A549 treated with CpdA at 1 μM for 4 hours (cell line): ENCODE results near the gene SEMA4C. TPM values are rescaled to one million over a fixed set of nuclear protein-coding genes. Genes with fewer than 3 reads are reported as not detected.

Experiments used
- total RNA-seq: library from RNA; stranded (reverse); fragments of 200-300 nt; extraction: Qiagen RNA extraction; gene quantifications from 5 replicates; pipeline ENCODE4 v1.2.3, GENCODE V29; 2022; ENCODE audit warnings: low read depth

Gene SEMA4C
- 16.7 to 24.5 TPM (median 21.2 TPM) in 5 replicates for total RNA-seq

GRCh38 chr2:96869822-96870625 lies at the start of gene SEMA4C:
Gene SEMA4C, minus strand, starts transcription at chr2:96870080. Its CDS starts 2,194 bp downstream, at chr2:96867886.

GRCh38 chr2:96857667-96858372 lies 12.1 kb downstream of the SEMA4C start, which contains the start of gene ANKRD39:
Gene ANKRD39, minus strand, starts transcription at chr2:96858016. Its CDS starts 29 bp downstream, at chr2:96857987.

DNA sequence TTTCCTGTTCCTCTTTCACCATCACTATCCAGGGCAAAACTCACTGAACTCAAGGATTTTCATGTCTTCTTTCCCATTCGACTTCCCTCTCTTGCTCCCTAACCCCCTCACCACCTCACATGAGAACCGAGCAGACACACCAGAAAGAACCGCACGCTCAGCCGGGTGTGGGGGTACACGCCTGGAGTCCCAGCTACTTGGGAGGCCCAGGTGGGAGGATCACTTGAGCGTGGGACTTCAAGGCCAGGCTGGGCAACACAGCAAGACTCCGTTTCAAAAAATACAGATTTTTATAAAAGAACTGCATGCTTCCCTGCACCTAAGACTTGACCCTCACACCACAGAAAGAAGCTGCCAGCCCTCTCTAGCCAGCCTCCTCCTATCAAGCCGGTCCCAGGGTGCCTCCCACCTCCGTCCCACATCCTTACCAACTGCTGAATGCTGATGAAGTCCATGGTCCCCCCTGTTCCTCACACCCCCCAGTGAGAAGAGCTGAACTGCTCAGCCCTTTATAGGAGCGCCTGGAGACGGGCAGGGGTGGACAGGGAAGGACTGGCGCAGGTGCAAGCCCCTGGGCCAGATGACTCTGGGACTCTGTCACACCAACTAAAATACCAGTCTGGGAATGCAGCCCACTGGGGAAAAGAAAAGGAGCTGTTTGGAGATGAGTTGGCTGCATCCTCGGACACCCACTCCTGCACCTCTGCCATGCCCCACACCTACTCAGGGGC lies 26.2 kb downstream of the SEMA4C start, which contains the start of gene ANKRD23:
ANKRD23 (minus strand) TSS at position 484 of the 731 bp plus-strand sequence; CDS start at position 455, 29 bp downstream.

DNA sequence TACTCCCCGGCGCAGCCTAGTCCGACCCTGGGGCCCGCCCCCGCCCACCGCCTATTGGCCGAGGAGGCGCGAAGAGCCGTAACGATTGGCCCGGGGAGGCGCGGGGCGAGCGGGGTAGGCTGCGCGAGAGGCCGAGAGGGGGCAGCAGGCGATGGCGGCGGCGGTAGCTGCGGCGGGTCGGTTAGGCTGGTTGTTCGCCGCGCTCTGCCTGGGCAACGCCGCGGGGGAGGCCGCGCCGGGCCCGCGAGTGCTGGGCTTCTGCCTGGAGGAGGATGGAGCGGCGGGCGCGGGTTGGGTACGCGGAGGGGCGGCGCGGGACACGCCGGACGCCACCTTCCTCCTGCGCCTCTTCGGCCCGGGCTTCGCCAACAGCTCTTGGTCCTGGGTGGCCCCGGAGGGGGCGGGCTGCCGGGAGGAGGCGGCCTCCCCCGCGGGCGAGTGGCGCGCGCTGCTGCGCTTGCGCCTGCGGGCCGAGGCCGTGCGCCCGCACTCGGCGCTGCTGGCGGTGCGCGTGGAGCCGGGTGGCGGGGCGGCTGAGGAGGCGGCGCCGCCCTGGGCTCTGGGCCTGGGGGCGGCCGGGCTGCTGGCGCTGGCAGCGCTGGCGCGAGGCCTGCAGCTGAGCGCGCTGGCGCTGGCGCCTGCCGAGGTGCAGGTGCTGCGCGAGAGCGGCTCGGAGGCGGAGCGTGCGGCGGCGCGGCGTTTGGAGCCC lies 53.6 kb downstream of the SEMA4C start, which contains the start of gene CNNM3:
CNNM3 (plus strand) TSS at position 142 of the 709 bp plus-strand sequence; CDS start at position 152, 10 bp downstream.

Other genes starting within 250 kb of the SEMA4C start
- gene KANSL3, start 231.8 kb downstream of the SEMA4C start, total RNA-seq = 29.4 to 36.6 TPM (median 33.1 TPM) in 5 replicates
- gene FER1L5, start 227.3 kb downstream of the SEMA4C start, total RNA-seq = not detected in 5 replicates
- gene LMAN2L, start 130.0 kb downstream of the SEMA4C start, total RNA-seq = 22.6 to 26.7 TPM (median 25.9 TPM) in 5 replicates
- 14.7 to 21.2 TPM (median 19.4 TPM) in 5 replicates for gene CNNM4, start 109.2 kb downstream of the SEMA4C start, total RNA-seq
- gene CNNM3, start 53.8 kb downstream of the SEMA4C start, total RNA-seq = 12.6 to 17.5 TPM (median 16.3 TPM) in 5 replicates
- gene ANKRD23, start 26.1 kb downstream of the SEMA4C start, total RNA-seq = 1.0 to 2.9 TPM (median 1.8 TPM) in 5 replicates
- gene ANKRD39, start 12.1 kb downstream of the SEMA4C start, total RNA-seq = 20.7 to 24.8 TPM (median 22.8 TPM) in 5 replicates
- gene FAM178B, start 116.5 kb upstream of the SEMA4C start, total RNA-seq = not detected in 5 replicates
- 10.3 to 14.2 TPM (median 11.7 TPM) in 5 replicates for gene FAHD2B, start 224.8 kb upstream of the SEMA4C start, total RNA-seq
- 4.9 to 6.9 TPM (median 5.5 TPM) in 5 replicates for gene ANKRD36, start 243.1 kb upstream of the SEMA4C start, total RNA-seq